ENCODE results near the gene PCNX1. TPM values are rescaled to one million over a fixed set of nuclear protein-coding genes. Genes with fewer than 3 reads are reported as not detected.

The PCNX1 gene
- total and polyA plus RNA-seq, 12 donors, result 4.5 to 66.6 (median 47.7) TPM

DNA sequence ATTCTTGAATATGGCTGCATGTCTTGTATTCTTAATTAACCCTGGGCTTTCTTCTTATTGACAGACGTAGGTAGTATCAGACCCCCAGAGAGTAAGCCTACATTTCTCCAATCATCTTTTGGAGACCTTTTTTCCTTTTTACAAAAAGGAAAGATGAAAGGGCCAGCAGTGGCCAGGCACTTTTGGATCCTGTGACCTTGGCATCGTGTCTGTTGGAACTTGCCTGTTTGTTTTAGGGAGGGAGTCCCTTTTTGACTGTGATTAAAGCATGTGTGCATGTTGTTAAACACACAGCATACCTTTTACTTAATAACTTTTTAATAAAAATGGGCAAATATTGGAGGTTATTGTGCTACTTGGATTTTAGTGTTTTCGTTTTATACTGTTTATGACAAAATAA lies 57.2 kb downstream of the PCNX1 start:
- Histone ChIP-seq H3K4me1 (peaks cover 0 to 21% (median 12%) of the 10 kb centered on the region in 9 donors), H3K27me3 (no peaks in the 10 kb centered on the region), H3K27ac (no peak overlapping the region), H3K9me3 (no peaks in the 10 kb centered on the region), H3K36me3 (peaks cover 0 to 69% (median 10%) of the 10 kb centered on the region in 9 donors), H3K4me3 (no peak overlapping the region)
- ATAC-seq (no peak), DNase-seq (no peak)
- WGBS, 2 donors, result 77 to 79% methylated on average over 3 of the region's 3 CpGs
- intact Hi-C loops (cut with DNase I), result no loop called here
- TF ChIP-seq, protein P1, sequence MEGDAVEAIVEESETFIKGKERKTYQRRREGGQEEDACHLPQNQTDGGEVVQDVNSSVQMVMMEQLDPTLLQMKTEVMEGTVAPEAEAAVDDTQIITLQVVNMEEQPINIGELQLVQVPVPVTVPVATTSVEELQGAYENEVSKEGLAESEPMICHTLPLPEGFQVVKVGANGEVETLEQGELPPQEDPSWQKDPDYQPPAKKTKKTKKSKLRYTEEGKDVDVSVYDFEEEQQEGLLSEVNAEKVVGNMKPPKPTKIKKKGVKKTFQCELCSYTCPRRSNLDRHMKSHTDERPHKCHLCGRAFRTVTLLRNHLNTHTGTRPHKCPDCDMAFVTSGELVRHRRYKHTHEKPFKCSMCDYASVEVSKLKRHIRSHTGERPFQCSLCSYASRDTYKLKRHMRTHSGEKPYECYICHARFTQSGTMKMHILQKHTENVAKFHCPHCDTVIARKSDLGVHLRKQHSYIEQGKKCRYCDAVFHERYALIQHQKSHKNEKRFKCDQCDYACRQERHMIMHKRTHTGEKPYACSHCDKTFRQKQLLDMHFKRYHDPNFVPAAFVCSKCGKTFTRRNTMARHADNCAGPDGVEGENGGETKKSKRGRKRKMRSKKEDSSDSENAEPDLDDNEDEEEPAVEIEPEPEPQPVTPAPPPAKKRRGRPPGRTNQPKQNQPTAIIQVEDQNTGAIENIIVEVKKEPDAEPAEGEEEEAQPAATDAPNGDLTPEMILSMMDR (IDR thresholded peaks at IDR 0.05), result no peak

DNA sequence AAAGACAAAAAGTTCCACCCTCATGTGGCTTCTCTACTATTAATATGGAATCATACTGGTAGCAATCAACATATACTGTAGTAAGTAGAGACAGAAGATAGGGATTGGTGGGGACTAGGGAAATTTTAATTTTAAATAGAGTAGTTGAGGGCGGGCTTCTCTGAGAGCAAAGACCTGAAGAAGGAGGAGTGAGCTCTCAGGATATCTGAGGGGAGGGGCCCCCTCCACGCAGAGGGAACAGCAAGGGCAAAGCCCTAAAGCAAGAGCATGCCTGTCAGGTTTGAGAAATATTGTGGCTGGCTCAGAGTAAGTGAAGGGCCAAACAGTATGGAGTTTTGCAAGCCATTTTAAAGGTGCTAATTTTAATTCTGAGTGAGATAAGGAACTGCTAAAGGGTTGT lies 64.3 kb downstream of the PCNX1 start:
- ATAC-seq (peak in 4 of 8 donors; percentile 8 to 49 (median 29)), DNase-seq (no peak)
- H3K27me3 ChIP-seq, result no peaks in the 10 kb centered on the region
- TF ChIP-seq, protein P1 (IDR thresholded peaks at IDR 0.05), result no peak
- H3K4me1 ChIP-seq, result peaks cover 0 to 25% (median 10%) of the 10 kb centered on the region in 9 donors
- H3K27ac ChIP-seq, result peak overlapping the region in 1 of 10 donors; percentile 42
- WGBS, 2 donors, result 50 to 57% methylated on average over 2 of the region's 2 CpGs
- intact Hi-C loops (cut with DNase I), result loop anchor here in 5 of 10 donors (5.0 kb wide), 3 partner anchors 64 to 154 kb away; partner anchors contain the start of gene PCNX1 (in 3 of the 5)
- H3K9me3 ChIP-seq, result no peaks in the 10 kb centered on the region
- H3K4me3 ChIP-seq, result no peak overlapping the region
- peaks cover 0 to 63% (median 2%) of the 10 kb centered on the region in 9 donors for H3K36me3 ChIP-seq

DNA sequence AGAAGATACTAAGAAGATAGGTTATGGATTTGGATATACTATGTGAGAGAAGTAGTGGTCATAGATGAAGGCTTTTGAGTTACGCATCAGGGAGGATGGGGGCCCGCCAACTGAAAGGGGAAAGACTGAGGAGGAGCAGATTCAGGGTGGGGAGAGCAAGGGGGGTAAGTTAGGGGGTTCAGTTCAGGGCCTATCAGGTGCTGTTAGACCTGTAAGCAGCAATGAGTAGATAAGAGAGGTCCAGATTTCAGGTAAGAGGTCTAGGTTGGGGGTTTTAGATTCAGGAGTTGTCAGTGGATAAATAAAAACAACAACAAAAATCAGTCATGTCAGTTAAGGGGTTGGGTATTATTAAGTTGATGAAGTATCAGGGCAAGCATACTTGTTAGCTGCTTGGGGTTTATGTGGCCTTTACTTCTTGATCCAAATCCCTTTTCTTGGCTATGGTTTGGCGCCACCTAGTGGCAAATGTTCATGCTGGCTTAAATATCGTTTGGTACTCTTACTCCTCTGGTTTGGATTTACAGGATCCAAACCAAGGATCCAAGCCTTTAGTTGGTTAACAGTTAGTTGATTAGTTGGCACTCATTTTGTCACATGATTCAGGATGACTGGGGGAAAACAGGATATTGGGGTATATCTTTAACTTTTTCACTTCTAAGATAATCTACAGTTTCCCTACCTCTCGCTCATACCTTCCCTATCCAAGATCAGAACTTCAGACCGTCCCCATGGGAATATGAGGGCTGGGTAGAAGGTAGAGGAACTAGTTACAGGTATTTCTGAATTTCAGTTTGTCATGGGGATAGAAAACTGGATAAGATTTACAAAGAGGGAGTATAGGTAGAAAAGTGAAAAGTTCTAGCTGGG lies 65.1 kb downstream of the PCNX1 start:
- Histone ChIP-seq H3K4me1 (peaks cover 0 to 25% (median 10%) of the 10 kb centered on the region in 9 donors), H3K36me3 (peaks cover 0 to 71% (median 10%) of the 10 kb centered on the region in 9 donors), H3K27me3 (no peaks in the 10 kb centered on the region), H3K4me3 (no peak overlapping the region), H3K27ac (peak overlapping the region in 1 of 10 donors; percentile 42), H3K9me3 (no peaks in the 10 kb centered on the region)
- intact Hi-C loops (cut with DNase I), result loop anchor here in 7 of 10 donors (1.0 to 5.0 kb wide), 6 partner anchors 65 to 155 kb away; partner anchors contain the start of gene PCNX1 (in 6 of the 7)
- 59 to 62% methylated on average over 6 of the region's 6 CpGs for WGBS, 2 donors
- TF ChIP-seq, protein P1 (IDR thresholded peaks at IDR 0.05), result peak; percentile 87 to 97 (median 94)
- ATAC-seq (peak; percentile 71 to 94 (median 88)), DNase-seq (peak; percentile 55 to 86)

DNA sequence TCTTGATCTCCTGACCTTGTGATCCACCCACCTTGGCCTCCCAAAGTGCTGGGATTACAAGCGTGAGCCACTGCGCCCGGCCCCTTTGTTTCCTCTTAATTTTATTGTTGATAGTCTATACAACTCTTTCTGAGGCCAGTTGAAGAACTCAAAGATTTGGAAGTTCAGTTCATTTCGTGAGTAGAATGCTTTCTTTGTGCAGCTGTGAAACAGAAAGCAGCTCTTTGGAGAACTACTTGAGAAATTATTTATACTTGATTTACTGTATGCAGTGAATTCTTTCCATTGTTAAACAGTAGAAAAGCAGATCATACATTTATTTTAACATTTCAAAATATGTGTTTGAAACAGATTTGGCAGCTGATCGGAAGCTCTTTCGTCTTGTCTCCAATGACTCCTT lies 69.3 kb downstream of the PCNX1 start:
- Histone ChIP-seq H3K4me1 (peaks cover 0 to 41% (median 19%) of the 10 kb centered on the region in 9 donors), H3K9me3 (no peaks in the 10 kb centered on the region), H3K36me3 (peaks cover 0 to 58% (median 20%) of the 10 kb centered on the region in 9 donors), H3K4me3 (no peak overlapping the region), H3K27ac (no peak overlapping the region), H3K27me3 (no peaks in the 10 kb centered on the region)
- WGBS, 2 donors, result 90 to 91% methylated on average over 6 of the region's 6 CpGs
- ATAC-seq (no peak), DNase-seq (no peak)
- intact Hi-C loops (cut with DNase I), result loop anchor here in 1 of 10 donors (5.0 kb wide), 1 partner anchor 154 kb away; no protein-coding TSS in a partner anchor
- TF ChIP-seq, protein P1 (IDR thresholded peaks at IDR 0.05), result no peak
